ENCODE data around the gene PLCL2.

Gene PLCL2

DNA sequence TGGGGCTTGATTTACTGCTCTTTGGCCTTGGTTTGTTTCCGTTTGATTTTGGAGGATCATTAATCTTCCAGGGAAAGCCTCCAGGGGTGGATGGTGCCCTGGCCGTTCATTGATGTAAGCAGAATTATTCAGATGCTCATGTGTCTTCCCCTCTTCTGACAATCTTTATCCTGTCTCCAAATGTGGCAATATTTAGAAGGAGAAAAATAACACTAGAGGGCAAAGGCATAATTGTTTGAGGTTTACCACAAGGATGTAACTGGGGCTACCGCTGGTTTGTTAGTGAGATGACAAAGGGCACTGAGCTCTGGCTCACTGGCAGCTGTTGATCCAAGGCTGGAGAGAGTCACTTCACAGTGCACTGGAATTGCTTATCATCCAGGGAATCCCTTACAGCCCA is 18.2 kb upstream of the PLCL2 start:
- no peak for DNase-seq

DNA sequence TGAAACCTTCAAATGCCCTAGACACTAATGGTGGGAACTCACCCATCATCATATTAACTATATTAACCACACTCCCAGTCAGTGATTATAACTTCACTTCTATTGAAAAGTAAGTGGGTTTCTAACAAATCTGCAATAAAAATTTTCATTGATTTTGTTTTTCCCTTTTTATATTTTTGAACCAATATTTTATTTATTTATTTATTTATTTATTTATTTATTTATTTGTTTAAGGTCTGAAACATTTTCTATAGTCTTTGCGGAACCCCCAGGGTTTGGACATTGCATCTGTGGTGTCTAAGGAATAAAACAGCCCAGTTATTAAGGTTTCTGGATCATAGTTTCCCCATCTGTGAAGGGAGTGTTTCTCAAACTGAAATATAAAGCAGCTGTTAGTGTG is 16.2 kb upstream of the PLCL2 start:
- no peak for DNase-seq

DNA sequence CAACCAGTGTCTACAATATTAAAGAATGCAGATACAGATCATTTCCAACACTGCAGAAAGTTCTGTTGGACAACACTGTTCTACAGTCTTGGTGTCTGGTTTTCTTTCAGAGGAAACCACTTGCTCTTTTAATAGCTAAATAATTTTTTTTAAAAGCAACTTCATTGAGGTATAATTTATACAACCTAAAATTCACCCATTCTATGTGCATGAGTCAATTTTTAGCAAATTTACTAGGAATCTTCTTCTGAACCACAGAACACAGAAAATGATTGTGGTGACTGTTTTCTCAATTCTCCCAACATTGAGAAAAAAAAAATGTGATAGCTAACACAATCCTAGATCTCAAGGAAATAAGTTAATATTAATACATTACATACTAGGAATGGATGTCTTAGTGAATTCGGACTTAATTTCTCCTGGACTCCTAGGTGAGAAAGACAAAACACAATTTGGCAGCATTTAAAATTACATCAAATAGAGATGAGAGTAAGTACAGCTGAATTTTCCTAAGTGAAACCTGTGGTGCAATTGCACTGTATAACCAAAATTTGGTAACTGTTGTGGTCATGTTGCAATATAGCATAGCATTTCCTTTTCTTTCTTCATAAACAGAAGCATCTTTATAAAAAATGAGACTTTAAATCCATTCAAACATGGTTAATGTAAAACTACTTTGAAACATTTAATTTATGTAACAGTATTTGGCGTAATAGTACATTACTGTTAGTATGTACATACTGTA is 15.3 kb upstream of the PLCL2 start:
- no peak for DNase-seq

DNA sequence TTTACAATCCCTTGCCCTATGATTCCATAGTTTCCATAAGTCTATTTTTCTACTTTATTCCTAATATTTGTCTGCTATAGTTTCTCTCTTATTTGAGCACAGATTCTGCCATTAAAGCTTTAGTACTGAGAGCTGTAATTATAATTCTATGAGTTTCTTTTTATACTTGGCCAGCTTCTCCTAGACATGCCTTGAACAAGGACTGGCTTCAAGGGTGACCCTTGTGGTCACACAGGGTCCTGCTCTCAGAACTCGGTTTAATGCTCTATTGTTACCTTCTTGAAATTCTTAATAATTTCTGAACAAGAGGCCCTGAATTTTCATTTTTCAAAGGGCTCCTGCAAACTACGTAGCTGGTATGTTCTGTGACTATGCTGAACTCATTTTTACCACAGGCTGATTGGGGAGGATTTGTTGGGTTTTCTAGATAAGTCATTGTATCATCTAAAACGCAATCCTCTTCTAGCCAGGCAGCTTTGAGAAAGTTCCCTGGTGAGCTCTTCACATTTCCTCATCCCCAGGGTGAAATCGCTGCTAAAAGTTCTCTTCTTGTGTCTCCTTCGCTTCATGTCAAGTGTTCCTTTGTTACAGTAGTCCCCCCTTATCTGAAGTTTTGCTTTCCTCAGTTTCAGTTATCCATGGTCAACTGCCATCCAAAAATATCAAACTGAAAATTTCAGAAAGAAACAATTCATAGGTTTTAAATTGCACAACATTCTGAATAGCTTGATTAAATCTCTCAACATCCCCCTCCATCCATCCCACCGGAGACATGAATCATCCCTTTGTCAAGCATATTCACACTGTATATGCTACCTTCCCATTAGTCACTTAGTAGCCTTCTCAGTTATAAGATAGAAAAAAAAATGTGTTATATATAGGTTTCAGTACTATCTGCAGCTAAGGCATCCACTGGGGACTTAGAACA is 12.6 kb upstream of the PLCL2 start:
- no peak for DNase-seq

DNA sequence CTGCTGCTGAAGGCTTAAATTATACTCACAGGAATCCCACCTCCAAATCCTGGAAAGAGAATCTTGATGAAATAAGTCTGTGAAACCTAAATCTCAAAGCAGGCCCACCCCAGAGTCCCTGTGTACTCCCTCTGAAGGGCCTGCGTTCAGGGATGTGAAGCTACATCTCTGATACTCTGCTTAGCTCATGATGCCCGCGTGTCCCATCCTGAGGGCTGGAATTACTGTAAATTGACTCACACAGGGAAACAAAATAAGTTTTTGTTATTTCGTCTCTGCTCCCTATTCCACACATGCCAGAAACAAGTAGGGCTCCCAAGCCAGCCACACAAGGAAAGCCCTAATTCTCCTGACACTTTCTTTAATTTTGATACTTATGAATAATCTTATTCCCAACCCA is 10.9 kb upstream of the PLCL2 start:
- no peak for DNase-seq

DNA sequence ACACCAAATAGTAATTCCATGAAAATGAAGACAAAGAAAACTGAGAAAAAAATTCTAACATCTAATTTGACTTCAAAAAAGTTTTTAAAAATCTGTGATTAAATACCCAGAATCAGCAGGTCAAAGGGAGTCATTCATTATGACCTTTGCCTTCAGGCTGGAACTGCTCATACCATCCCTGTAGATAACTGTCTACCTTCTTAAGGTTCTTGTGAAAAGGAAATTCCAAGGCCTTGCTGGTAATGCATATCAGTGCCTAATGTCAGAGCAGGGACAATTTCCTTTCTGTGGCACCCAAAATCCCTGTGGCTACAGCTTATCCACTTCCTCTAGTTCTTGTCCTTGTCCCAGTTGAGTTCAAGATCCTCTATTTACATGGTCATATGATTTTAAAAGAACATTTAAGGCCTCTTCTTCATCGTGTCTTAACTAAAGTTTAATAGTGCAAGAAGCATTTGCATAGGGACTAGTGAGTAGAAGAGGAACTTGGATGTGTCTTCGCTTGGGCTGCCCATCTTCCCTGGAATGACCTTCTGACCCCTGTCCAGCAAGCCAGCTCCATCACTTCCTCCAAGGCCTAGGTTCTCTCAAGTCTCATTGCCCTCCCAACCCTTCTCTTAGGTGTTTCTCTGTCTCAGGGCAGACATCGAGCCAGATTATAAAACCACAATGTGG is 8.7 kb upstream of the PLCL2 start:
- no peak for DNase-seq

DNA sequence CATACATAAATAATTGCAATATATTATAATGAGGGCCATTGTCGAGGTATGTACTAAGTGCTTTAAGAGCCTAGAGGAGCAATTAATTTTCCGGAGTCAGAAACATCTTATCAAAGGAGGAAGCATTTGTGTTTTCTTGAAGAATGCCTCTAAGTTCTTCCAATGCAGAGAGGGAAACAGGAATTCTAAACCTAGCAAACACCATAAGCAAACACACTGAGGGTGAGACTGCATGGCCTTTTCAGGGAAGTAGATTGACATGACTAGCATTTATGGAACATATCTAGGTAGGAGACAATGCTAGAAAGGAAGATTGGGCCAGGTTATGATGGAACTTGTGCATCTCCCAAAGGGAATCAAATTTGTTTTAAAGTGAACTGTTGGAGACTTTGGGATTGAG is 7.2 kb upstream of the PLCL2 start:
- DNase-seq, result no peak

DNA sequence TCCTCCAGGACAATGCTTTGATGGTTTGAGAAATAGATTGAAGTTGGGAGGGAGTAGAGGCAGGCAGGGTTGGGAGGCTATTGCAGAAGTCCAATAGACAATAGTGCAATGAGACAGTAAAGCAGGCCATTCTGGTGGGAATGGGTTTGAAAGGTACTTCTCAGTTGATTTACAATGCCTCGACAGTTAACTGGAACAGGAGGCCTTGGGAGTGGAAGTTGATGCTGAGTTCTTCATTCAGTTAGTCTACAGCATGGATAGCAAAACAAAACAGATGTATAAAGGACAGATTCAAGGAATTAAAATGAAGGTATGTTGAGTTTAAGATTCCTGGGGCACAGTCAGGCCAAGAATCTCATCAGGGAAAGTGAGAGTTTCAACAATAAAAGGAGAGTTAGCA is 6.8 kb upstream of the PLCL2 start:
- DNase-seq, result no peak

DNA sequence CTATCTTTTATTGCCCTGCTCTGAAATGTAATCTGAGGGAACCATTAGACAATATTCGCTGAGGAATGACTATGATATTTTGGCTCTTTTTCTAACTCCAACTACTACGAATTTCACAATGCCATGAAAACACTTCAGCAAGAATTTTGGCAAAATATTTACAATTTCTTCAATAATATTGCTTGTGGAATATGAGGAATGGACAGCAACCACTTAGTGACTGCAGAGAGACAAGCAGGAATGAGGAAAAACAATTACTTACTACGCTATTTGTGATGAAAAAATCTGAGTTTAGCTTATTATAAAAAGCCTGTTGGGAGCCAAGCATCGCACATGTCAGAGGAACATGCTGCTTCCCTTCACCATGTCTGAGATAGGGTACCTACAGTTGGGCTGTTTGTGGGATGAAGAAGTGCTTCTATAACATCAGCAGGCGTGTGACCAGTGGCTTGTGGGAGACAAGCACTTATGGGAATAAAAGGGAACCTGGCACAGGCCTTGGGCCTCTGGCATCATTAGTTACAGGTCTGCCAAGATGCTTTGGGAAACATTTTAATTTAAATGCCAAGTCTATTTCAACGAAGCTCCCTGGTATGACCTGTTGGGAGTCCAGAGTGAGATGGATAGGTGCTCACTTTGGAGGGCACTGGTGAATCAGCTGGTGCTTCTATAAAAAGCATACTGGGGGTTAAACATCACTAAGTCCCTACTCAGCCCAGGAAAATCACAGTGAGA is 2.7 kb upstream of the PLCL2 start:
- no peak for DNase-seq

DNA sequence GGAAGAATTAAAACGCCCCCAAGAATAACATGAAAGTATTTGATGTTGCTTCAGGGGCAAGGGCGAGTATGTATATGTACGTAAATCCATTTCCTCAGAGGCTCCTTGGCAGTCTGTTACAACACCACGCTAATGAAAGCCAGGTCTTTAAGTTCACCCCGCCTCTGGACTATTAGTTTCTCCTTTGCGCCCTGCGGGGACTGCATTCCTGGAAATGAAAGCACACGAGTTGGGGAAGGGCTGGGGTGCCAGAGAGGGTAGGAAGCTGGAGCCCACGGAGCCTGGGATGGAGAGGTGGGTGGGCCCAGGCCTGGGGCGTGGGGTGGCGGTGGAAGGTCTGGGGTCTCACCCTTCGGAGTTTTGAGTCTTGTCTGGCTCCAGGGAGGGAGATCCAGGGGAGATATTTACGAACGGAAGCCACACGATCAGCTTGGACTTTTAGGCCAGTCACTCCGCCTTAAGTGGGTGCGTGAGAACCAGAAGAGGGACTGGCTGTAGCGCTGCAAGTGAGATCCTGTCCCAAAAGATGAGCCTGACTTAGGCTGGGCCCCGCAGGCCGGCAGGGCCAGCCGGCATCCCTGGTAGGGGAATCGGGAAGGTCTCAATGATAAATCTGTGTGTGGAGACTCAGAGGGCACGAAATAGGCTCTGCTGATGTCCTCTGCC is 1.6 kb upstream of the PLCL2 start:
- no peak for DNase-seq

DNA sequence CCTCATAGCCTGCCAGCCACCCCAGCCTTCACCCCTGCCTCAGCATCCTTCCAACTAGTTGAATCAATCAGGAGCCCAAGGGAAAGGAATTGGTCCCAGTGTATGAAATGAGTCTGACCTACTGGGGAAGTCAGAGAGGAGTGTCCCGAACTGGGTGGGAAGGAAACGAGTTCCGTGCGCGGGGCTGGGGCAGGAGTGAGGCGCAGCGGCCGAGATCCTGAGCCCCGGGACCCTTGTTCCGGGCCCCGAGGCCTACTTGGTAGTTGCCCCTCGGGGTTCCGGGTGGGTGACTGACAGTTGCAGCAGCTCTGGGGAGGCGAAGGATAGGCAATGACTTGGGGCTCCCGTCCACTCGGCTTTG is 1.1 kb upstream of the PLCL2 start:
- DNase-seq, result no peak

DNA sequence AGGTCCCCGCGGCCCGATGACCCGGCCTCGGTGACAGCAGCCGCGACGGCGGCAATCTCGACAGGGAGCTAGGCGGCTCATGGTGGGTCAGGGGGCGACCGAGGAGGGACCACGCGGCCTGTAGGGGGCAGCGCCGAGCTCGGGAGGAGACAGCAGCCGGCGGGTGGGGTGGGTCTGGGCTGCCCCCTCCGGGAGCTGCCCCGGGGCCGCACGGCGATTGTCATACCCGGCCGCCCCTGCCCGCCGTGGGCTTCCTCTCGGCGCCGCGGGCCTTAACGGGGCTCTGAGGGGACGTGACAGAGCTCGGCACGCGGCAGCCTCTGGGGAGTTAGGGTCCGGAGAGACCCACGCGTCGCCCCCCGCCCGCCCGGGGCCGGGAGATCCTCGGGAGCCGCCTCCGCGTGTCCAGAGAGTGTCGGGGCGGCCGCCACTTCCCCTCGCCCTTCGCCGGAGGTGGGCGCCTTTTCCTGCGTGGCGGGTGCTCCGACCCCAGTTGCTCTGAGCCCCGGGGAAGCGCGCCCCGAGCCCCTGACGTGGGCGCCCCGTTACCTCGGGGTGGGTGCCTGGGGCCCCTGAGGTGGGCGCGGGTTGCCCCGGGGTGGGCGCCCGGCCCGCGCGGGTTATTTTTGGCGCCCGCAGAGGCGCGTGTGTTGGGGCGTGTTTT is 539 bp upstream of the PLCL2 start:
- peak; percentile 50 to 62 (median 58) for DNase-seq

DNA sequence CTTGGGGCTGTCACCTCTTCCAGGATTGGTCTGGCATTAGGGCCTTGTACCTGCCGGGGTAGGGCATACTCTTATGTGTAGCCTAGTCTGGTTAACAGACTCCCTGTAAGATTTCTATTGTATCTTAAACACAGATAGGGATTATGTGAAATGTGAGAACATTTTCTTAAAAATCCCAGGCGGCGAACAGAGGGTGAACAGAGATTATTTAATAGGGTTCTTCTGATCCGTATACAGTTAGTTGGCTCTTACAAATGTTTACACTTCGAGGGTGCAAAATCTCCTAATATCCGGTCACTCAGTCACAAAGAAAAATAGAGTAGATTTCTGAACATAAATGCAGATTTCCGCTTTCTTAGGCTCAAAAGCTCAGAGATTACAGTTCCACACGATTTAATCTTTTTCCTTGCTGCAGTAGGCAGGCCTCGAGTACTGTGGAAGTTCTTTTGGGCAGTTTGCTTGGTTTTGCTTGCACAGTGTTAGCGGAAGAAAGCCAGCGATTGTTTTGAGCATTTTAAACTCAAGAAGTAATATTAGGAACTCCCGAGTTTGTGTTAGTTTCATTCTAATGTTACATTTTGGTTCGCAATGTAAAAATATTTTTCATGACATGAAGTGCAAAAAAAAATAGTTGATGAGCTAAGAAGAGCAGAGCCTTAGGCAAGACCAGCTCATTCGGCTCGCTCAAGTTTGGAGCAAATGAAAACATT is 993 bp downstream of the PLCL2 start:
- DNase-seq, result no peak

DNA sequence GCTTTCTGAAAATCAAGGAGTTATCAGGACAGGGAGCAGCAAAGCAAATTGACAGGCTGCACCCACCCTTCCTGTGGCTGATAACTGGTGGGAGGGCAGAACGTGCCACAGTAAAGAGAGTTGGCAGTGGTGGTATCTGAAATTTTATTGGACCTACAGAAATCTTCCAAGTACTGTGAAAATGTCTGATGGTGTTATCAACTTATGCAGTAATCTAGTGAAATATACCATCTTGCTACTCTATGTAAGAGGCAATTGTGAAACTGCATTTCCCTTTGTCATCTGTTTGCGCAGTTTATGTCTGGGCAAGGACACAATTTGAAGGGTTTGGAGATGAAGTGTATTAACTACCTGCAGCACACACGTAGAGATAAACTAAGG is 1.5 kb downstream of the PLCL2 start:
- no peak for DNase-seq

DNA sequence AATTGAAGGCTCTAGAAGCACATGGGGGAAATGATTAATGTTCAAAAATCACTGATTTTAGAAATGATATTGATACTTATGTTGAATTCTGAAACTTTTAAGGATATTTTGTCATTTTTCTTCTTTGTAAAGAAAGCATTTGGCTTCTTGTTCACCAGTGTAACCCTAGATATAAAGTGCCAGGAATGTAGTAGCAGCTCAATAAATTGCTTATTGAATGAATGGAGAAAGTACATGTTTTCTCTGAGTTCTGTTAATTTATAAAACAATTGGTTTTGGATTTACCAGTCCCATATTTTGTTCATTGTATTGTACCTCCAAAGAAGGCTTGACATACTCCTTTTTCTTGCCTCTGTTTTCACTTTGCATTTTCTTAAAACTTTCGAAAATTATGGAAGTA is 2.4 kb downstream of the PLCL2 start:
- no peak for DNase-seq

DNA sequence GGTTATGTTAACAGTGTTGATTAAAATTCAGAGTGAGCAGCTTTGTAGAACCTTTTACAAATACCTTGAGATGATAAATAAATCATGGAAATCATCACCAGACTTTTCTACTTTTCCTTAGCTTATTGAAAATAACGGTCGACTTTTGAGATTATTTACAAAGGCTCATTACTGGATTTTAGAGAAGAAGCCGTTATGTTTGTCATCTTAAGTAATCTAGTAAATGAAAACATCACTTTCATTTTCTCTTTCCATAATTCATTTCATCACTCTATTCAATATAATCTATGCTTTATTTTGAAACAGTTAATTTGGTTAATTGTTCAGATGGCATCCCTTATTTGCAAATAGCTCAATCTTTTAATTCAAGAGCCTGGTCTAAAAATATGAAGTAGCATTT is 3.6 kb downstream of the PLCL2 start:
- DNase-seq, result no peak

DNA sequence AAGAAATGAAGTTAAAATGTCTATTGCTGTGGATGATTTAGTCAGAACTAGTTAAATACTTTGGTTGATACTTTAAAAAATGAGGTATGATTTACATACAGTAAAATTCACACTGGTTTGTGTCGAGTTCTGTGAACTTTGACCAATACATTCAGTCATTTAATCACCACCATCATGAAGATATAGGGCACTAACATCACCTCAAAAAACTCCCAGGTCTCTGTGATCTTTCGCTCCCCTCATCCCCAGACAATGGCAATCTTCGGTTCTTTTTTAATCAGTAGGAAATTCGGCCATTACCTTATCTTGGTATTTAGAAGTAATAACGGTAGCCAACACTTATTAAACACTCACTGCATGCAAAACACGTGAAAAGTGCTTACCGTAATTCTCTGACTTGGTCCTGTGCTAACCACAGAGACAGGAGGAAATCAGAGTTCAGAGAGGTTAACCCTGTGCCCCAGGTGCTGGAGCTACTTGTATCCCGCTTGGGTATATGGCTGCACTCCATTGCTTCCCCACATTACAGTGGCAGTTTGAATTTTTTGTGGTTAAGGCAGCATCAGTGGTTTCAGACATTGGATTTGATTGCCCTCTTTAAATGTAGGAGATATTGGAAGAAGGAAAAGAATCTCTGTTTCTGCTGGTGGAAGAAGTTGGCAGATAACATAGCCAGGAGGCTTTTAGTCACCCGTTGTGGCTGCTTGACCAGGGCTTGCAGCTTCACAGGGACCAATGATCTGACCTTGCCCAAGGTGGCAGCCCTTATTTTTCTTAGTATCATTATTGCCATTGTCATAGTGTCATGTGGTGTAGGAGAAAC is 4.2 kb downstream of the PLCL2 start:
- peak in 1 of 4 experiments; percentile 15 for DNase-seq

DNA sequence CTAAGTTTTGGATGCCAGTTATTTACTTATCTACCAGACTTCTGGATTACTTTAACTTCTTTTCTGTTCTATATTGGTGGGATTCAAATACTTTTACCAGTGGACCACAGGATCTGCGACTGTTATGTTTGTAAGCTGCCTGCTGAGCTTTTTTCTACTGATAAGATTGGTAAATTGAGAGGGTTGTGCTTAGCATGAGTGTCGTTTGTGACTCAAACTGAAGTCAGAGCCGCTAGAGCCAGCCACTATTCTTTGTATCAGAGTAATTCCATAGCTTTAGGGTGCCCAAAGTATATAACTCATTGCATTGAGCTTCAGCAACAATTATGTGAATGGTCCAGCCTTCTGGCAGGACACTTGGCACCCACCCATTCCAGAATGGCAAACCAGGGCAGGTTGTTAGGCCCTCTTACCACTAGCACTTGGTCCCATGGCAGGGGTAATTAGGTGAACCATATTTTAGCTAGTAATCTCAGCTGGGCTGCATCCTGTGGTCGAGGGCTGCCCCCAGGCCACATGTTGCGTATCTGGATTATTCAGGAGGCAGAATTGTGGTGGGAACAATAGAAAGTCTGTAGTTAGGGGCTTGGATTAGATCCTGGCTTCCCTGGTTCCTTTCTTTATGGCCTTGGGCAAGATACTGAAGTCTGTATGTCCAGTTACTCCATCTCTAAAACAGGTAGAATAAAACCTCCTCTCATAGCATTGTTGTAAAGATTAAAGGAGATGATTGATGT is 6.0 kb downstream of the PLCL2 start:
- DNase-seq, result no peak

DNA sequence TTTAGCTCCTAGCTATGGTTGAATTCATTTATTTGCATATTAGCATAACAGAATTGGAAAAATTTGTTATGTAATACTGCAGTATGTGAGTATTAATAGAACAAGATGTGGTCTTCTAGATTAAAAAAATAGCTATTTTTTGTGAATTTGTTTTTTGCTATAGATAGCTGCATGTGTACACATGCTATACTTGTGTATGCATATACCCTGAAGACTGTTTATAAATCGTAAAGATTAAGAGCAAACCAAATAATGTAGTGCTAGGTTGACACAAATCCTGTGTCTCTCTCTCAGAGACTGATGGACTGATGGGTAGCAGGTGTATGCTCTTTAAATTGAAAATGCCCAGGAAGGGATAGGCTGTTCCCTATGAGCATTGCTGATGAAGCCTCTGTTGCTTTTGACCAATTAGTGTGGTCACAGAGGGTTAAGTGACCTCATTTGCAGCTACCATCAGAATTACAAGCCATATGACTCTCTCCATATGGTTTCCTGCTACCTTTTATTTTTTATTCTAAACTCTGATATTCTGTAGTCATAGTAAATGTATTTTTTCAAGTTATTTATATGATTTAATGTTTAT is 9.0 kb downstream of the PLCL2 start:
- no peak for DNase-seq

Measured in activated CD4-positive, CD25-positive, alpha-beta regulatory T cell (primary cell).